Measurements from ENCODE around the gene IFT122.

IFT122 gene

DNA sequence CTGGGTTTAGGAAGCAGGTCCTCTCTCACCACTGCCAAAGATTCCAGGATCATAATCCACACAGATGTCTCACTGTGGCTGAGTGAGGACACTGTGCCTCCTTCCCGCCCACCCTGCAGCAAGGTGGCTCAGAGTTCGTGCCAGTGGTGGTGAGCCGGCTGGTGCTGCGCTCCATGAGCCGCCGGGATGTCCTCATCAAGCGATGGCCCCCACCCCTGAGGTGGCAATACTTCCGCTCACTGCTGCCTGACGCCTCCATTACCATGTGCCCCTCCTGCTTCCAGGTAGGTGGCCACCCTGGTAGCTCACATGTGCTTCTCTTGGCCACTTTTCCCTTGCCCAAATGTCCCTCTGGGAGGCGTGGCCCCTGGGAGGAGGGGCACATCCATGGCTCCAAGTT lies 79.4 kb downstream of the IFT122 start:
- no peak for DNase-seq (ENCODE audit: low spot score)

DNA sequence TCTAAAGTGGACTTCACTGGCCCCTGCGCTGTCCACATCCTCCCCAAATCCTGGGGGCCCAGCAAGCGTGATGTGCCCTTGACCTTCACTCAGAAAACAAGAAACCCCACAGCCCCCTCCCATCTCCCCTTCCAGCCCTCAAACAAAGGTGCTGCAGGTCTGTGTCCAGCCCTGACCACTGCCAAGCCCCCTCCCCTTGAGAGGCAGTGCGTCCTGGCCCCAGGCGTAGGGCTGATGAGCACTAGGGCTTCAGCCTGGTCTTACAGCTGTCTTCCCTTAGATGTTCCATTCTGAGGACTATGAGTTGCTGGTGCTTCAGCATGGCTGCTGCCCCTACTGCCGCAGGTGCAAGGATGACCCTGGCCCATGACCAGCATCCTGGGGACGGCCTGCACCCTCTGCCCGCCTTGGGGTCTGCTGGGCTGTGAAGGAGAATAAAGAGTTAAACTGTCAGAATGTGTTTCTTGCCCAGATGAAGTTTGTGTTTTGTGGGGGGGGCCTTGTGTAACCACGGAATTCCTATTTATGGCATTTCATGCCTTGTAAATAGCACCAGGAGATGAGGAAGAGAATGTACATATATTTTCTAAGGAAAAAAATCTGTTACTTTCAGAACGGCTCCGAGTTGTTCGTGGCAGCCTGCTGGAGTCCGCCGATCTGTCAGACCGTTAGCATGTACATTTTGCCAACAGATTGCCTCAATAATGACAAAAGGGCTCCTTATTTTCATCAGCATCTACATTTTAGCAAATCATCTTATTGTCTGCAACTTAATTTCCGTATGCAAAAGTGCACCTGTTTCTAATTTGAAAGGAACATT lies 80.1 kb downstream of the IFT122 start:
- DNase-seq (ENCODE audit: low spot score), result no peak

DNA sequence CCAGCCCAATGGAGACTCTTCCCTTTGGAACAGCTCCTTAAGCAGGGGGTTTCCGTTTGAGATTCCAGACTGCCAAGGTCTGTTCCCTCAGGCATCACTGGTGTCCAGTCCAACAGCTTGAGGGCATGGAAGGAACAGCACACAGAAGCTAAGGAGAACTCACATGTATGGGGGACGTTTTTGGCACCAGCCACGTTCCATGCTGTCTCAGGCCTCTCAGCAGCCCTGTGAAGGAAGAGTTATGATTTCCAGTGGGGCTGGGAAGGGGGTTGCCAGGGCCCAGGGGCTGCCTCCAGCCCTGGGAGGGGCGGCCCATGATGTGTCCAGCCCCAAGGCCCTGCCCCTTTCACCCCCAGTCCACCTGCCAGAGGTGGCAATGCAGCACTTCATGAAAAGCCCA lies 80.9 kb downstream of the IFT122 start:
- no peak for DNase-seq (ENCODE audit: low spot score)

DNA sequence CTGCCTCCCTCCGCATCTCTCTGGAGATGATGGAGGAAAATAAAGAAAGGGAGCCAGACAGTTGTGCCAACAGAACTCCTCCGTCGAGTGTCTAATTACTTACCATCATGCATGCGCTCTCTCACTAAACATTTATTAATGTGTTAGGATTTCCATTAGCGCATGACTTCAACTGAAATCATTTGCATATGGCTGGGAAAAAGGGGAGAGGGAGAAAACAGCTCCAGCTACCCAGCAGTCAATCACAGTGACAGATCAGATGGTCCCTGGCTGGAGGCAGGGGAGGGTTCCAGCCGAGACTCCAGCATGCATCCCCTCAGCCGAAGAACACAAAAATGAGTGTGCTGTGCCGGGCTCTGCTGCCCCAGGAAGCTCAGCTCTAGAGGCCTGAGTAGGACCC lies 81.6 kb downstream of the IFT122 start:
- no peak for DNase-seq (ENCODE audit: low spot score)

DNA sequence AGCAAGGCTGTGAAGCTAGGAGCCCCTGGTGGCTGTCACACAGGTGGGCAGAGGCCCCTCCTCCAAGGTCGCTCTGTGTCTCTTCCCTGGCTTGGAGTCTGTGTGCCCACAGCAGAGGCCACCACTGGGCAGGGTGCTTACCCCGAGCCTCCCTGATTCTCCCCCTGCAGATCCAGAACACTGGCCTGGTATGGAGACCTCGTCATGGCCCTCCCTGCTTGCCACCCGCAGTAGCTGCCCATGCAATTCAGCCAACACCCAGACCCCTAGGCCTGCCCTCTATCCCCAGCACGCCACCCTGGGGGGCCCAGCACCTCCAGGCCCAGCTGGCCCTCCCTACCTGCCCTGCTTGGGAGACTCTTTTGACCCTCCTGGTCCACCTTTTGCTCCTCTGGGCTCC lies 82.9 kb downstream of the IFT122 start:
- no peak for DNase-seq (ENCODE audit: low spot score)

DNA sequence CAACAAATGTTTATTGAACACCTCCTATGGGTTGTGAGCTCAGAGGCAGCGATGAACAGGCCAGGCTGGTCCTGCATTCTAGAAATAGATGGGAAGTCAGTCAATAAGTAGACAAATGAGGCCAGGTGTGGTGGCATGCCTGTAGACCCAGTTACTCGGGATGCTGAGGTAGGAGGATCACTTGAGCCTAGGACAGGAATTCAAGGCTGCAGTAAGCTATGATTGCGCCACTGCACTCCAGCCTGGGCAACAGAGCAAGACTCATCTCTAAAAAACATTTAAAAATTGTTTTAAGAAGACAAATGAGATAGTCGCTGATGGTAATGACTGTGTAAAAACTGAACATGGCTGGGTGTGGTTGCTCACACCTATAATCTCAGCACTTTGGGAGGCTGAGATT lies 84.1 kb downstream of the IFT122 start:
- DNase-seq (ENCODE audit: low spot score), result no peak

DNA sequence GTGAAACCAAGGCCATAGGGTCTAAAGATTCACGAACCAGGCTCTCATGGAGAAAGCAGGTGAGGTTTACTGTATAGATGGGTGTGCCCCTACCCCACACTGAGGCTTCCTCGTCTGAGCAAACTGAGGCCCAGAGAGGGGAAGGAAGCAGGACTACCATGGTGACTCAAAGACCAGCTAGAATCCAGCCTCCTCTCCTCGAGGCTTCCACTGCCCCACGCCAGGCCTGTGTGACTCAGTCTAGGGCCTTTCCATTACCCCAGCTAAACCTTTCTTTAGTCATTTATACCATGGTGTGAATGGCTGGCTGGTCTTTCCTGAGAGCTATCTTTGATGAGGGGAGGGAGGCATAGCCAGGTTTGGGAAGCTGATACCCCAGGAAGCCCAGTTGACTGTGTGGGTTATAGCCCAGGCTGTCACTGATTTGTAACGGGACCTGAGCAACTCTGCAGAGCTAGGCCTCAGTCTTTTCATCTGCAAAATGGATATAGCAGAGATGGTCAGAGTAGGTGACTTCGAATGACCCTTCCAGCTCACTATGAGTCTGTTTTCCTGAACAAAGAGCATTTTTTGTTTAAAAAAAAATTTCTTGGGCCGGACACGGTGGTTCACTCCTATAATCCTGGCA lies 85.4 kb downstream of the IFT122 start:
- DNase-seq (ENCODE audit: low spot score), result peak; percentile 5

DNA sequence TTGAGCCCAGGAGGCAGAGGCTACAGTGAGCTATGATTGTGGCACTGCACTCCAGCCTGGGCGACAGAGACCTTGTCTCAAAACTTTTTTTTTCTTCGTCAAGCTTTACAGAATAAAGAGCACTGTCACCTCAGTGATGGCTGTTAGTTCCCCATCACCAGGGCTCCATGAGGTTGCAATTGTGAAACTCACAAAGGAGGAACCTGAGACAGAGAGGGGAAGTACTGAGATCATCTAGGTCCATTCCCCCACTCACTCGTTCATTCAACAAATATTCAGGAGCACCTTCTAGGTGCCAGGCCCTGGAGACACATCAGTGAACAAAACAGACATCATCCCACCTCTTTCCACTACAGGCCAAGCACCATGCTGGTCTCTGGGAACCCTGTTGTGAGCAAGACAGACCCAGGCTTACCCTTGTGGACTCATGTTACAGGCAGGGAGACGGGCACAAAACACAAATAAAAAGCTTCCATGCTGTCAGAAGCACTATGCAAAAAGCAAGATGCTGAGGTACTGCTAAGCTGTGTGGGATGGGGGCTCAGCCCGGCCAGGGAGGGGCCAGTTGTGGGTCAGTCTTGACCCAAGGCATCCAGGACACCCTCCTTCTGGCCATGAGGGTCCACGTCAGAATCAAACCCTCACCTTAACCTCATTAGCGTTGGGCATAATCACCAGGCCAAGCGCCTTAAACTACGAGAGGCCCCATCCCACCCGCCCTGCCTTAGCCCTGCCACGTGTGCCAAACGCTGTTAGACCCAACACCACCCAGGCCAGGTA lies 86.3 kb downstream of the IFT122 start:
- no peak for DNase-seq (ENCODE audit: low spot score)

DNA sequence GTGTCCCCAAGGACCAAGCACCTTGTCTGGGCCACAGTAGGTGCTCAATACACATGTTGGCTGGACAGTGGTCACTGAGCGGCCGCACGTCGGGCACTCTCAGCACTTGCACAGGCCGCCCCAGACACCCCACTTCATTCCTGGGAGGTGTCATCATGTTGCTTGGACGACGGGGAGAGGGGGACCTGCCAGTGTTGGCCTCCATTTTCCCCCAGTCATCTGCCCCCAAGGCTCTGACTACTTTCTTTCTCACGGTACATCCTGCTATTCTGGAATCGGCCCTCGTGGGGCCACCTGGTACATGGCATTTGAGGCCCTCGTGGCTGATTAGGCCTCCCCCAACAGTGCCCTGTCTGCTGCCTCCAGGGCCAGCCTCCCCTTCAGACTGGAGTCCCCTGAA lies 87.2 kb downstream of the IFT122 start:
- no peak for DNase-seq (ENCODE audit: low spot score)

DNA sequence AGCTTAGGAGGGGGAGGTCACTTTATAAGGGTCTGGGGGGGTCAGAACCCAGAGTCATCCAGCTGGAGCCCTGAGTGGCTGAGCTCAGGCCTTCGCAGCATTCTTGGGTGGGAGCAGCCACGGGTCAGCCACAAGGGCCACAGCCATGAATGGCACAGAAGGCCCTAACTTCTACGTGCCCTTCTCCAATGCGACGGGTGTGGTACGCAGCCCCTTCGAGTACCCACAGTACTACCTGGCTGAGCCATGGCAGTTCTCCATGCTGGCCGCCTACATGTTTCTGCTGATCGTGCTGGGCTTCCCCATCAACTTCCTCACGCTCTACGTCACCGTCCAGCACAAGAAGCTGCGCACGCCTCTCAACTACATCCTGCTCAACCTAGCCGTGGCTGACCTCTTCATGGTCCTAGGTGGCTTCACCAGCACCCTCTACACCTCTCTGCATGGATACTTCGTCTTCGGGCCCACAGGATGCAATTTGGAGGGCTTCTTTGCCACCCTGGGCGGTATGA lies 88.6 kb downstream of the IFT122 start, which contains the start of gene RHO:
RHO (plus strand) TSS at position 51 of the 512 bp plus-strand sequence; CDS start at position 146, 95 bp downstream.
- no peak for DNase-seq (ENCODE audit: low spot score)

DNA sequence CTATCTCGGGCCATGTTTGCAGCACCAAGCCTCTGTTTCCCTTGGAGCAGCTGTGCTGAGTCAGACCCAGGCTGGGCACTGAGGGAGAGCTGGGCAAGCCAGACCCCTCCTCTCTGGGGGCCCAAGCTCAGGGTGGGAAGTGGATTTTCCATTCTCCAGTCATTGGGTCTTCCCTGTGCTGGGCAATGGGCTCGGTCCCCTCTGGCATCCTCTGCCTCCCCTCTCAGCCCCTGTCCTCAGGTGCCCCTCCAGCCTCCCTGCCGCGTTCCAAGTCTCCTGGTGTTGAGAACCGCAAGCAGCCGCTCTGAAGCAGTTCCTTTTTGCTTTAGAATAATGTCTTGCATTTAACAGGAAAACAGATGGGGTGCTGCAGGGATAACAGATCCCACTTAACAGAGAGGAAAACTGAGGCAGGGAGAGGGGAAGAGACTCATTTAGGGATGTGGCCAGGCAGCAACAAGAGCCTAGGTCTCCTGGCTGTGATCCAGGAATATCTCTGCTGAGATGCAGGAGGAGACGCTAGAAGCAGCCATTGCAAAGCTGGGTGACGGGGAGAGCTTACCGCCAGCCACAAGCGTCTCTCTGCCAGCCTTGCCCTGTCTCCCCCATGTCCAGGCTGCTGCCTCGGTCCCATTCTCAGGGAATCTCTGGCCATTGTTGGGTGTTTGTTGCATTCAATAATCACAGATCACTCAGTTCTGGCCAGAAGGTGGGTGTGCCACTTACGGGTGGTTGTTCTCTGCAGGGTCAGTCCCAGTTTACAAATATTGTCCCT lies 89.6 kb downstream of the IFT122 start:
- no peak for DNase-seq (ENCODE audit: low spot score)

DNA sequence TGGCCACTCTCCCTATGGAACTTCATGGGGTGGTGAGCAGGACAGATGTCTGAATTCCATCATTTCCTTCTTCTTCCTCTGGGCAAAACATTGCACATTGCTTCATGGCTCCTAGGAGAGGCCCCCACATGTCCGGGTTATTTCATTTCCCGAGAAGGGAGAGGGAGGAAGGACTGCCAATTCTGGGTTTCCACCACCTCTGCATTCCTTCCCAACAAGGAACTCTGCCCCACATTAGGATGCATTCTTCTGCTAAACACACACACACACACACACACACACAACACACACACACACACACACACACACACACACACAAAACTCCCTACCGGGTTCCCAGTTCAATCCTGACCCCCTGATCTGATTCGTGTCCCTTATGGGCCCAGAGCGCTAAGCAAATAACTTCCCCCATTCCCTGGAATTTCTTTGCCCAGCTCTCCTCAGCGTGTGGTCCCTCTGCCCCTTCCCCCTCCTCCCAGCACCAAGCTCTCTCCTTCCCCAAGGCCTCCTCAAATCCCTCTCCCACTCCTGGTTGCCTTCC lies 90.3 kb downstream of the IFT122 start:
- no peak for DNase-seq (ENCODE audit: low spot score)

DNA sequence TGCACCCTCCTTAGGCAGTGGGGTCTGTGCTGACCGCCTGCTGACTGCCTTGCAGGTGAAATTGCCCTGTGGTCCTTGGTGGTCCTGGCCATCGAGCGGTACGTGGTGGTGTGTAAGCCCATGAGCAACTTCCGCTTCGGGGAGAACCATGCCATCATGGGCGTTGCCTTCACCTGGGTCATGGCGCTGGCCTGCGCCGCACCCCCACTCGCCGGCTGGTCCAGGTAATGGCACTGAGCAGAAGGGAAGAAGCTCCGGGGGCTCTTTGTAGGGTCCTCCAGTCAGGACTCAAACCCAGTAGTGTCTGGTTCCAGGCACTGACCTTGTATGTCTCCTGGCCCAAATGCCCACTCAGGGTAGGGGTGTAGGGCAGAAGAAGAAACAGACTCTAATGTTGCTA lies 90.8 kb downstream of the IFT122 start:
- DNase-seq (ENCODE audit: low spot score), result no peak

DNA sequence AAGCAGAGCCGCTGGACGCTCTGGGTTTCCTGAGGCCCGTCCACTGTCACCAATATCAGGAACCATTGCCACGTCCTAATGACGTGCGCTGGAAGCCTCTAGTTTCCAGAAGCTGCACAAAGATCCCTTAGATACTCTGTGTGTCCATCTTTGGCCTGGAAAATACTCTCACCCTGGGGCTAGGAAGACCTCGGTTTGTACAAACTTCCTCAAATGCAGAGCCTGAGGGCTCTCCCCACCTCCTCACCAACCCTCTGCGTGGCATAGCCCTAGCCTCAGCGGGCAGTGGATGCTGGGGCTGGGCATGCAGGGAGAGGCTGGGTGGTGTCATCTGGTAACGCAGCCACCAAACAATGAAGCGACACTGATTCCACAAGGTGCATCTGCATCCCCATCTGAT lies 91.7 kb downstream of the IFT122 start:
- no peak for DNase-seq (ENCODE audit: low spot score)

DNA sequence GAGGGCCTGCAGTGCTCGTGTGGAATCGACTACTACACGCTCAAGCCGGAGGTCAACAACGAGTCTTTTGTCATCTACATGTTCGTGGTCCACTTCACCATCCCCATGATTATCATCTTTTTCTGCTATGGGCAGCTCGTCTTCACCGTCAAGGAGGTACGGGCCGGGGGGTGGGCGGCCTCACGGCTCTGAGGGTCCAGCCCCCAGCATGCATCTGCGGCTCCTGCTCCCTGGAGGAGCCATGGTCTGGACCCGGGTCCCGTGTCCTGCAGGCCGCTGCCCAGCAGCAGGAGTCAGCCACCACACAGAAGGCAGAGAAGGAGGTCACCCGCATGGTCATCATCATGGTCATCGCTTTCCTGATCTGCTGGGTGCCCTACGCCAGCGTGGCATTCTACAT lies 92.2 kb downstream of the IFT122 start:
- no peak for DNase-seq (ENCODE audit: low spot score)

DNA sequence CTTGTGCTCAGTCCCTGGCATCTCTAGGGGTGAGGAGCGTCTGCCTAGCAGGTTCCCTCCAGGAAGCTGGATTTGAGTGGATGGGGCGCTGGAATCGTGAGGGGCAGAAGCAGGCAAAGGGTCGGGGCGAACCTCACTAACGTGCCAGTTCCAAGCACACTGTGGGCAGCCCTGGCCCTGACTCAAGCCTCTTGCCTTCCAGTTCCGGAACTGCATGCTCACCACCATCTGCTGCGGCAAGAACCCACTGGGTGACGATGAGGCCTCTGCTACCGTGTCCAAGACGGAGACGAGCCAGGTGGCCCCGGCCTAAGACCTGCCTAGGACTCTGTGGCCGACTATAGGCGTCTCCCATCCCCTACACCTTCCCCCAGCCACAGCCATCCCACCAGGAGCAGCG lies 93.4 kb downstream of the IFT122 start:
- DNase-seq (ENCODE audit: low spot score), result no peak

DNA sequence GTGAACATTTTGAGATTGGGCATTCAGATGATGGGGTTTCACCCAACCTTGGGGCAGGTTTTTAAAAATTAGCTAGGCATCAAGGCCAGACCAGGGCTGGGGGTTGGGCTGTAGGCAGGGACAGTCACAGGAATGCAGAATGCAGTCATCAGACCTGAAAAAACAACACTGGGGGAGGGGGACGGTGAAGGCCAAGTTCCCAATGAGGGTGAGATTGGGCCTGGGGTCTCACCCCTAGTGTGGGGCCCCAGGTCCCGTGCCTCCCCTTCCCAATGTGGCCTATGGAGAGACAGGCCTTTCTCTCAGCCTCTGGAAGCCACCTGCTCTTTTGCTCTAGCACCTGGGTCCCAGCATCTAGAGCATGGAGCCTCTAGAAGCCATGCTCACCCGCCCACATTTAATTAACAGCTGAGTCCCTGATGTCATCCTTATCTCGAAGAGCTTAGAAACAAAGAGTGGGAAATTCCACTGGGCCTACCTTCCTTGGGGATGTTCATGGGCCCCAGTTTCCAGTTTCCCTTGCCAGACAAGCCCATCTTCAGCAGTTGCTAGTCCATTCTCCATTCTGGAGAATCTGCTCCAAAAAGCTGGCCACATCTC lies 94.5 kb downstream of the IFT122 start:
- DNase-seq (ENCODE audit: low spot score), result no peak

DNA sequence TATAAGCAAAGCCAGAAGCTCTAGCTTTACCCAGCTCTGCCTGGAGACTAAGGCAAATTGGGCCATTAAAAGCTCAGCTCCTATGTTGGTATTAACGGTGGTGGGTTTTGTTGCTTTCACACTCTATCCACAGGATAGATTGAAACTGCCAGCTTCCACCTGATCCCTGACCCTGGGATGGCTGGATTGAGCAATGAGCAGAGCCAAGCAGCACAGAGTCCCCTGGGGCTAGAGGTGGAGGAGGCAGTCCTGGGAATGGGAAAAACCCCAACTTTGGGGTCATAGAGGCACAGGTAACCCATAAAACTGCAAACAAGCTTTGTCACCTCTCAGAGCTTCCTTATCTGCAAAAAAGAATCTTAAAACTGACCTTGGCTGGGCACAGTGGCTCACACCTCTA lies 95.1 kb downstream of the IFT122 start:
- DNase-seq (ENCODE audit: low spot score), result no peak

DNA sequence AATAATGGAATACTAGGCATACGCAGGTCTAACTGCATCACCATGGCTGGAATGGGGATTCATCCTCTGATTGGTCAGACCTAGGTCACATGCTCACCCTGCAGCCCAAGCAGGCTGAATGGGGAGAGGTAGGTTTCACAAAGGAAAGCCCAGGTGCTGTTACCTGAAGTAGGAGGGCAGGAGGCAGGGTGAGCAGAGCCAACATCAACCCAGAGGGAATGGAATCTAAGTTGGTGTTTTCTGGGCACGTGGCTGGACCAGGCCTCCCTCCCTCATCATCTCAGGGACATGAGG lies 96.3 kb downstream of the IFT122 start:
- no peak for DNase-seq (ENCODE audit: low spot score)

DNA sequence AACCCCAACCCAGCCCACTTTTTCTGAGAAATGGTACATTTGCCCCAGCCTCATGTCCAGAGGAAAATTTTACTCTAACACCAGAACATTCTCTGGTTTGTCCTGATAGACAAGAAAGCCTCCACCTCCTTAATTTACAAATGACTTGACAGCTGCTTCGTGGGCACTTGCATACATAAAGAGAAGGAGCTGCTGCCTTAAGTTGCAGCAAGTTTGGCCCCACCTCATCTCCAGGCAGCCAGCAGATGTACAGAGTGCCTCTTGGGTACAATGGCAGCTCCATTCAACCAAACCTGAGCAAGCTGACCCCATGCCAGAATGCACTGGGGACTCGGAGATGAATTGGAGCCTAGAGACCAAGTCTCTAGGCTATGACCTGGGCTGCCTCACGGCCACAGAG lies 96.8 kb downstream of the IFT122 start:
- no peak for DNase-seq (ENCODE audit: low spot score)

DNA sequence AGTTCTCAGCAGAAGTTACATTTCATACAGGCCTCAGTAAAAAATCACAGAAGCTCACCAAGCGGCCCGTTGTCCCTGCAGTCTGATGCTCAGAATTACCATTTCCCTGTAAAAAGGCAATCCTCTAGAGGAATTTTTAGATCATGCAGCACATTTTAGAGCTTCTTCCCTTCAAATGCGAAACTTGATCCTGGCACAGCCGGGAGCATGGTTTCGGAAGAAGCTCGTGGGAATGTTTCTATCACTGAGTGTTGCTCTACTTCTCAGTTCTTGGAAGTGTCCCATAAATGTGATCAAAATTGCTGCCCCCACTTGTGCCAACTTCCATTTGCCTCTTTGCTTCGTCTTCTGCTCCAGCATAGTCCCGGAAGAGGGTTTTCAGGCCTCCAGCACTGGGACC lies 99.2 kb downstream of the IFT122 start:
- DNase-seq (ENCODE audit: low spot score), result no peak
